Thyroid gland (tissue), 4 donors: ENCODE results near the gene NOXA1. TPM values are rescaled to one million over a fixed set of nuclear protein-coding genes. Genes with fewer than 3 reads are reported as not detected.

Experiments
- DNase-seq, 2 donors: peaks; one replicate each; pipeline ENCODE4 v3.0.0-alpha.2; 2019
- H3K27ac ChIP-seq, 3 donors: fragments of 200-600 bp; sonication (generic); 1 replicate in 2 of 3; 2 replicates in 1 of 3; pipeline ENCODE4 v1.5.1; 2016 to 2019; ENCODE audit warnings: mild to moderate bottlenecking in 1 of 3, moderate library complexity in 1 of 3
- H3K27me3 ChIP-seq: fragments of 200-600 bp; sonication (generic); one replicate; pipeline ENCODE4 v1.5.1; 2019
- H3K36me3 ChIP-seq, 2 donors: fragments of 200-600 bp; sonication (generic); one replicate each; pipeline ENCODE4 v1.5.1; 2016 to 2019
- H3K4me1 ChIP-seq, 2 donors: fragments of 200-600 bp; sonication (generic); one replicate each; pipeline ENCODE4 v1.5.1; 2017 to 2019
- H3K4me3 ChIP-seq, 3 donors: fragments of 200-600 bp; sonication (generic); replicated peaks in 1 of 3; 1 replicate in 2 of 3; 2 replicates in 1 of 3; pipeline ENCODE4 v1.5.1; 2016; ENCODE audit warnings: mild to moderate bottlenecking in 1 of 3
- H3K9me3 ChIP-seq: fragments of 200-600 bp; sonication (generic); one replicate; pipeline ENCODE4 v1.5.1; 2017
- CTCF ChIP-seq, 6 experiments: fragments of 200-600 bp in 3 of 6; fragments of 450-650 bp in 3 of 6; sonication (generic) in 3 of 6; IDR thresholded peaks; one replicate each; pipeline ENCODE4 v1.5.1; 2016 to 2019; ENCODE audit warnings: antibody characterized with exemption in 6 of 6, mild to moderate bottlenecking in 2 of 6, inconsistent platforms in 1 of 6, moderate library complexity in 1 of 6
- POLR2A ChIP-seq, 2 donors: fragments of 450-650 bp; IDR thresholded peaks; one replicate each; pipeline ENCODE4 v1.6.1; 2017; ENCODE audit warnings: antibody characterized with exemption in 2 of 2, mild to moderate bottlenecking in 2 of 2, moderate library complexity in 1 of 2
- WGBS, 2 donors: methylation state at CpG; one replicate each; pipeline ENCODE4 v1.1.5; 2017; 5-methylcytosine and 5-hydroxymethylcytosine counted together
- intact Hi-C: fragments of 100-400 bp; cut with DNase I; formaldehyde crosslinking; loops from one replicate; pipeline ENCODE4 v1.15.1; 2023
- total RNA-seq, 4 donors: library from RNA; depleted of rRNA; stranded (reverse); fragments of >200 nt; gene quantifications; one replicate each; pipeline ENCODE4 v1.2.3, GENCODE V29; 2016

The NOXA1 gene
- total RNA-seq, 4 donors from 2014 or later: 5.4 to 16.6 (median 10.0) TPM

DNA sequence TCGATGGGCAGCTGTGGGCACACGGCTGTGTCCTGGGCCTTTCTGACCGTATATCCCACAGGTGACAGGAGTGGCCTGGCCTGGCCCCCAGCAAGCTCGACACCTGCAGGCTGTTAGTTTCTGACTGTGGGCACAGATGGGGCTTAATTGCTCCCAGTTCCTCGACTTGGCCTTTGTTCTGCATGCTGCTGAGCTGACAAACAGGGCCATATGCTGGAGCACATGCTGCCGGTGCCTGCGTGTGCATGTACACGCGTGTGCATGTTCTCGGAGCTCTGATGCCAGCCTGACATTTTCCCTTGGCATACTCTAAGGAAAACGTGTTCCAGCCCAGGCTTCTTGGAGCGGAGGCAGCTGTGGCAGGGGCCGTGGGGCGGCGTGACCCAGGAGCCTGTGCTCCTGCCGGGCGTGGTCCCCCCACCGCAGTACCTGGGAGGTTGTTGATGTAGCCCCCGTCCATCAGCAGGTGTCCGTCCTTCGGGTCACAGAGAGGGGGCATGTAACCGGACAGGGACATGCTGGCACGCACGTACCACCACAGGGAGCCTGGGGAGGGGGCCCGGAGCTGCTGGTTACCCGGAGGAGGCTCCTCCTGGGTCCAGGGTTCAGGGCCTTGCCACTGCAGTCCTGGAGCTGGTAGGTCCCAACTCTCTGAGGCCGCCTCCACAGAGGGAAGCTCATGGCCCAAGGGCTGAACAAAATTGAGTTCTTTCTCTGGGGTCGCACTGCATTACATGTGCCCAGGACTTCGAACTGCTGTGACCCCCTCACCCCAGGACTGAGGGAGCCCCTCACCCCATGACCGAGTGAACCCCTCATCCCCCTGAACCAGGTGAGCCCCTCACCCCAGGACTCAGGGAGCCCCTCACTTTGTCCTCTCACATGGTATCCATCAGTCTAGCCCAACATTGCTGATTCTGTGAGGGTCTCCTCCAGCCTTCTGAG is 40.1 kb downstream of the NOXA1 start:
- no peaks in the 10 kb centered on the region for H3K9me3 ChIP-seq
- TF ChIP-seq POLR2A (IDR thresholded peaks at IDR 0.05) (no peak), CTCF (IDR thresholded peaks at IDR 0.05) (no peak)
- WGBS, 2 donors: 93 to 96% methylated on average over 21 to 22 of the region's 30 CpGs
- no peaks in the 10 kb centered on the region for H3K36me3 ChIP-seq
- no peak overlapping the region for H3K4me3 ChIP-seq
- DNase-seq: no peak
- H3K27ac ChIP-seq: no peak overlapping the region
- H3K27me3 ChIP-seq: no peaks in the 10 kb centered on the region
- H3K4me1 ChIP-seq: peaks cover 9 to 13% of the 10 kb centered on the region in 2 donors
- intact Hi-C loops: no loop called here

- Histone ChIP-seq H3K27me3 (no peaks in the 10 kb centered on the region), H3K9me3 (no peaks in the 10 kb centered on the region), H3K4me1 (peaks cover 5 to 9% of the 10 kb centered on the region in 2 donors), H3K27ac (no peak overlapping the region), H3K4me3 (no peak overlapping the region), H3K36me3 (no peaks in the 10 kb centered on the region)
- intact Hi-C loops: no loop called here
- TF ChIP-seq POLR2A (IDR thresholded peaks at IDR 0.05) (no peak), CTCF (IDR thresholded peaks at IDR 0.05) (no peak)
- DNase-seq: no peak
- 91 to 96% methylated on average over 6 to 17 of the region's 18 CpGs for WGBS, 2 donors
These were observed 40.7 kb downstream of the NOXA1 start for GRCh38 chr9:137463931-137464290.

DNA sequence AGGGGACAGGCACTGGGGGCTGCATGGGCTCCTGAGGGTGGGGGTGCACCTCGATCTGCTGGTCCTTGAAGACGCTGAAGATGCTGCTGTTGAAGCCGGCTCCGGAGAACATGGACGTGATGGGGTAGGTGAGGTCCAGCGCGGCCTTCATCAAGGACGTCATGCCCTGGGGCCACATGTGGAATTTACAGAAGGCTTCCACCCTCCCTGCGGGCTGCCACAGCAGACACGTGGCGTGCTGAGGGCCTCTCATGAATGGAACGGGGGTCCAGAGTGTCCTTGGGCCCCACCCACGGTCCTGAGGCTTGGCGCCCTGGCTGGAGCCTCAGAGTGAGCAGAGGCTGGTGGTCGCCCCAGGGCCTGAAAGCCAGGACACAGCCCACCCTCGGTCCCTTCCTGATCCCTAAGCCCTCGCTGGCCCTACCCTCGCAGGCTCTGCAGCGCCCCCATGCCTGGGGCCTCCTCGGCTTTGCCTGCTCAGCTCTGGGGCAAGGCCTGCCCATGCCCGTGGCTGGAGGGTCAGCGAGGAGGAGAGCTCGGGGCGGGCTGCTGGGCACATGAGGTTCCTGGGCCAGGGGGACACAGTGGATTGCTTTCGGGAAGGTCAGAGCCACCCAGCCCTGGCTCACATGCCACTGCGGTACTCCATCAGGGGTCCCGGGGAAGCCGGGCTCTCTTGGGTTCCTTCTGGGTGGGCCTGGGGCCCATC is 41.3 kb downstream of the NOXA1 start:
- no peak overlapping the region for H3K4me3 ChIP-seq
- 95 to 96% methylated on average over 24 to 26 of the region's 28 CpGs for WGBS, 2 donors
- DNase-seq: no peak

DNA sequence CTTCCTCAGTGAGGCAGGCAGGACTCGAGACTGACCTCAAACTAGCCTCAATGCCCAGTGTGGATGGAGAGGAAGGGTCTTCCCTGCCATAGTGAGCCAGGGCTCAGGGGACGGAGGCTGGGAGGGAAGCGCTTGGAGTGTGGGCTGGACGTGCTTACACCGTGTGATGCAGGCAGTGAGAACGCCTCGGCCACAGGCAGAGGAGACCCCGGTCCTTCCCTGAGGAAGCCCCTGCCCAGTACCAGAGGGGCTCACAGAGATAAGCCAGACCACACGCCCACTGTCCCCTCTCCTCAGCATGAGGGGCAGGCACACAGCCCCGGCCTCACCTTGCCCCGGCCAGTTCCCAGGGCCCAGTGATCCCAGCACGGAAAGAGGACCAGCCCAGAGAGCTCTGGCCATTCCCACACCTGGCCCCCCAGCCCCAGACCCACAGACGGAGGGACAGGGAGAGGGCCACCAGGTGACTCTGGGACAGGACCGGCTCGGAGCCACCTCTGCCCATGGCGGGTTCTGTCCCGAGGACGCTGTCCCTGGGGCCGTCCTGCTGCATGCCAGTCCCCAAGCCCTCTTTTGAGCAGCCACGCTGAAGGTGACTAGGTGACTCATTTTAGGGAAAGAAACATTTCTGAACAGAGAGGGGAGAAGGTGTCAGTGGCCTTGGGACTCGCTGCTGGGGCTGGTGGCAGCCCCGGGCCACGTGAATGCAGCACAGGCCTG is 42.0 kb downstream of the NOXA1 start:
- intact Hi-C loops: no loop called here
- Histone ChIP-seq H3K4me1 (no peaks in the 10 kb centered on the region), H3K4me3 (no peak overlapping the region), H3K27me3 (no peaks in the 10 kb centered on the region), H3K9me3 (no peaks in the 10 kb centered on the region), H3K27ac (no peak overlapping the region), H3K36me3 (no peaks in the 10 kb centered on the region)
- no peak for TF ChIP-seq CTCF (IDR thresholded peaks at IDR 0.05)
- TF ChIP-seq POLR2A (IDR thresholded peaks at IDR 0.05): no peak
- no peak for DNase-seq
- WGBS, 2 donors: 82 to 86% methylated on average over 5 to 10 of the region's 23 CpGs

More for the DNA sequence above, 41.3 kb downstream of the NOXA1 start:
- peaks cover 4 to 7% of the 10 kb centered on the region in 2 donors for H3K4me1 ChIP-seq
- H3K27ac ChIP-seq: no peak overlapping the region
- TF ChIP-seq CTCF (IDR thresholded peaks at IDR 0.05) (no peak), POLR2A (IDR thresholded peaks at IDR 0.05) (no peak)
- no peaks in the 10 kb centered on the region for H3K36me3 ChIP-seq
- no peaks in the 10 kb centered on the region for H3K9me3 ChIP-seq
- intact Hi-C loops: no loop called here
- no peaks in the 10 kb centered on the region for H3K27me3 ChIP-seq
